ENCODE results near the gene ELOF1.

The ELOF1 gene

DNA sequence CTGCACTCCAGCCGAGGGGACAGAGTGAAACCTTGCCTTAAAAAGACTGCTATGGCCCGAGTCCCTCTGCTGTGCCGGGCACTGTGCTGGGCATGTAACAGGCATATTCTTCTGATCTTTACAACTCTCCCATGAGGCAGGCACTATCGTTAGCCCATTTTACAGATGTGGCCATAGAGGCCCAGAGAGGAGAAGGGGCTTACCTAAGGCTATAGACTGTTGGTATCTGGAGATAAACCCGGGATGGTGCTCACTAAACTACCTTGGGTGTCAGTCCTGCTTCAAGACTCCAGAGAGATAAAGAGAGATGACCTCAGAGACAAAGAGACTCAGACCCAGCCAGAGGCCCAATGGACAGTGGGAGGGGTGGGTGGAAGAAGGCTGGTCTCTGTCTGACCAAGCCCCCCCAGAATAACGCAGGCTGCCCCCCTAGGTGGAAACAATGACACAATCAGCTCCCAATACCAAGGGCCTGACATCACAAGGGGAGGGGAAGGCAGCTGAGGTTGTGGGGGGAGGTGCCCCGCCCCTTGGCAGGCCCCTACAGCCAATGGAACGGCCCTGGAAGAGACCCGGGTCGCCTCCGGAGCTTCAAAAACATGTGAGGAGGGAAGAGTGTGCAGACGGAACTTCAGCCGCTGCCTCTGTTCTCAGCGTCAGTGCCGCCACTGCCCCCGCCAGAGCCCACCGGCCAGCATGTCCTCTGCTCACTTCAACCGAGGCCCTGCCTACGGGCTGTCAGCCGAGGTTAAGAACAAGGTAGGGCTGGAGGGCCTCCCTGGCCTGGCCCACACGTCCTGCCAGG is 20.6 kb downstream of the ELOF1 start, which contains the start of gene CNN1:
CNN1 (plus strand) TSS at position 620 of the 805 bp plus-strand sequence; CDS start at position 697, 77 bp downstream.
- peak; percentile 30 for DNase-seq (ENCODE audit: low read depth)
- no peak for TF ChIP-seq CTCF (IDR thresholded peaks at IDR 0.05; ENCODE audit: low read depth, low read length)
- H3K4me3 ChIP-seq (ENCODE audit: low read depth, low read length) = no peak within 1 kb of the TSS

DNA sequence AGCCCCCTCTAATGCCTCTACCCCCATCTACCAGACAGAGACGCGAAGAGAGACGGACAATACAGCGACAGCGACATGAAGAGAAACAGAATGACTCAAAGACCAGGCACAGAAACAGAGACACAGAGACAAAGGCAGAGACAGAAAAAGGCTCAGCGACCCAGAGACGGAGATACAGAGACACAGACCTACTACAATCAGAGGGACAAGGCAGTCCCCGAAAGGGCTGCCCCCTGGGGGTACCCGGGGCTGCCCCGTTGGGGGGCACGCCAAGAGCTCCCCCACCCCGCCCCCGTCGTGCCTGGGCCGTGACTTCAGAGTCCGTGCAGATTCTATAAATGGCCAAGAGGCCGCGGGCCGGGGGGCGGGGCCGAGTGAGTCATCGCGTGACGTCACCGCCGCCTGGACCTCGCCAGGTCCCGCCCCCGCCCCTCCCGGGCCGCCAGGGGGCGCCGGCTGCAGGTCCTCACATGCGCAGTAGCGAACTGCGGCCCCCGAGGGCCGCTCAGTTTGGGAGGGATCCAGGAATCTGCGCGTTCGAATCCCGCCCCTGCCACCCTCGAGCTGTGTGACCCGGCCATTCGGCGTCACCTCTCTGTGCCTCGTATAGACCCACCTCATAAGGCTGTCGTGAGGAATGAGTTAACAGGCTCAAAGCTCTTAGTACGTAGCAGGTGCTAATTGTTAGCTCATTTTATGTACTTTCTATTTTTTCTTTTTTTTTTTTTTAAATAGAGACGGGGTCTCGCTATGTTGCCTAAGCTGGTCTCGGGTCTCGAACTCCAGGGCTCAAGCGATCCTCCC is 23.0 kb downstream of the ELOF1 start:
- peak; percentile 87 for DNase-seq (ENCODE audit: low read depth)
- TF ChIP-seq MYC (IDR thresholded peaks at IDR 0.05; ENCODE audit: low read depth, low read length) (peak; percentile 24; the same call in 1 of the 2 replicates), POLR2A (IDR thresholded peaks at IDR 0.05; ENCODE audit: extremely low read depth, insufficient read length) (no peak), CTCF (IDR thresholded peaks at IDR 0.05; ENCODE audit: low read depth, low read length) (peak; percentile 83)
- TF ChIP-seq, protein P1, sequence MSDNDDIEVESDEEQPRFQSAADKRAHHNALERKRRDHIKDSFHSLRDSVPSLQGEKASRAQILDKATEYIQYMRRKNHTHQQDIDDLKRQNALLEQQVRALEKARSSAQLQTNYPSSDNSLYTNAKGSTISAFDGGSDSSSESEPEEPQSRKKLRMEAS (IDR thresholded peaks at IDR 0.05; ENCODE audit: low read depth, low read length) = peak; percentile 45; the same call in 1 of the 2 replicates
- no peak overlapping the region for H3K4me3 ChIP-seq (ENCODE audit: low read depth, low read length)

DNA sequence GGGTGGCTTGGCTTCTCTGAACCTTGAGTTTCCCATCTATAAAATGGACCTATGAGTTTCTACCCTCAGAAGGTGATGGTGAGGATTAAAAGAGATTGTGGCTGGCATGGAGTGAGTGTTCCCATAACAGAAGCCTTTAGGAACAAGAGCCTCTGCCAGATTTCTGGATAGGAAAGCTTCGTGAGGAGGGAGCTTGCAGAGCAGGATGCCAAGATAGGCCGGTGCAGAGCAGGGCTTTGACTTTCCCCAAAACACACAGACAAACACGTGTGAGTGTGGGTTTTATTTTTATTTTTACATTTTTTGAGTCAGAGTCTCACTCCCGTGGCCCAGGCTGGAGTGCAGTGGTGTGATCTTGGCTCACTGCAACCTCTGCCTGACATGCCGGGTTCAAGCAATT is 24.1 kb downstream of the ELOF1 start:
- TF ChIP-seq, protein P1 (IDR thresholded peaks at IDR 0.05; ENCODE audit: low read depth, low read length) = no peak
- TF ChIP-seq POLR2A (IDR thresholded peaks at IDR 0.05; ENCODE audit: extremely low read depth, insufficient read length) (no peak), MYC (IDR thresholded peaks at IDR 0.05; ENCODE audit: low read depth, low read length) (no peak)
- no peak for DNase-seq (ENCODE audit: low read depth)

GRCh38 chr19:11534538-11534937 is 24.5 kb downstream of the ELOF1 start:
- H3K4me3 ChIP-seq (ENCODE audit: low read depth, low read length) = no peak overlapping the region
- TF ChIP-seq CTCF (IDR thresholded peaks at IDR 0.05; ENCODE audit: low read depth, low read length) = no peak
- DNase-seq (ENCODE audit: low read depth) = no peak

More for the DNA sequence above, 24.1 kb downstream of the ELOF1 start:
- no peak overlapping the region for H3K4me3 ChIP-seq (ENCODE audit: low read depth, low read length)

DNA sequence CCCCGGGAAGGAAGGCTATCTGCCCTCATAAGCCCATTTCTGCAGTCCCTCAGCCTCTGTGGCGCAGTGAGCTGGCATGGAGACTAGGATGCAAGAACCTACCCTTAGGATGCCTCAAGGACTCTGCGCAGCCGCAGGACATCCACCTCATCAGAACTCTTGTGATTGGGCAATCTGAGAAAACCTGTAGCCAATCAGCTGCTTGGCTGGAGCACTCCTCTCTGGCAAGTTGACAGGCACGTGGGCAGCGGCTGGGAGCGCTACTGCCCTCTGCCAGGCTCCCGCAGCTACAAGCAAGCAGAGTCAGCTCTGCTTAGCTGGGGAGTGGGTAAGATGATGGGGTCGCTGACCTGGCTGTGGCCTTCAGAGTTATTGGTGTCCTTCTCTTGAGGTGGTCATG is 28.6 kb downstream of the ELOF1 start:
- H3K4me3 ChIP-seq (ENCODE audit: low read depth, low read length) = no peak overlapping the region
- DNase-seq (ENCODE audit: low read depth) = peak; percentile 75
- no peak for TF ChIP-seq POLR2A (IDR thresholded peaks at IDR 0.05; ENCODE audit: extremely low read depth, insufficient read length)
- TF ChIP-seq, protein P1 (IDR thresholded peaks at IDR 0.05; ENCODE audit: low read depth, low read length) = peak; percentile 96
- peak; percentile 84 for TF ChIP-seq MYC (IDR thresholded peaks at IDR 0.05; ENCODE audit: low read depth, low read length)
- peak; percentile 33 for TF ChIP-seq CTCF (IDR thresholded peaks at IDR 0.05; ENCODE audit: low read depth, low read length)

- DNase-seq (ENCODE audit: low read depth) = peak; percentile 98
- TF ChIP-seq MYC (IDR thresholded peaks at IDR 0.05; ENCODE audit: low read depth, low read length) (peak; percentile 81; the same call in 1 of the 2 replicates), POLR2A (IDR thresholded peaks at IDR 0.05; ENCODE audit: extremely low read depth, insufficient read length) (peak; percentile 42), CTCF (IDR thresholded peaks at IDR 0.05; ENCODE audit: low read depth, low read length) (no peak)
- TF ChIP-seq, protein P1 (IDR thresholded peaks at IDR 0.05; ENCODE audit: low read depth, low read length) = peak; percentile 61
- peak within 1 kb of the TSS; percentile 85 for H3K4me3 ChIP-seq (ENCODE audit: low read depth, low read length)
These were observed 30.3 kb downstream of the ELOF1 start, which contains the start of gene ECSIT for GRCh38 chr19:11528551-11529341. ECSIT (minus strand) TSS chr19:11529134; CDS start chr19:11519170, 9,964 bp downstream.

All from NB4 (cell line).